ENCODE data around the gene C22orf15. TPM values are rescaled to one million over a fixed set of nuclear protein-coding genes. Genes with fewer than 3 reads are reported as not detected.

Gene C22orf15
- total RNA-seq, 1 experiment from 2014 or later: 0.81 TPM

GRCh38 chr22:23722160-23722559 is 40.6 kb upstream of the C22orf15 start:
- H3K27me3 Mint-ChIP-seq (ENCODE audit: low read depth): peaks cover 8% of the 10 kb centered on the region
- Histone ChIP-seq H2BK15ac (ENCODE audit: low read depth, low read length) (no peak overlapping the region), H3K79me1 (ENCODE audit: insufficient read depth, low read depth, low read length, poor library complexity, severe bottlenecking) (no peaks in the 10 kb centered on the region), H4K91ac (ENCODE audit: insufficient read length, low read depth, low read length) (no peak overlapping the region), H3K18ac (ENCODE audit: insufficient read length, low read depth, low read length) (no peak overlapping the region), H3K9me3 (ENCODE audit: control insufficient read depth, low read depth, low read length) (no peaks in the 10 kb centered on the region), H4K8ac (replicated peaks; ENCODE audit: insufficient read length, low read depth, low read length) (no peak overlapping the region), H3K27me3 (ENCODE audit: insufficient read depth, low read length) (no peaks in the 10 kb centered on the region), H3K23me2 (ENCODE audit: insufficient read length, low read depth, low read length, poor library complexity, severe bottlenecking) (no peaks in the 10 kb centered on the region), H3K4me2 (ENCODE audit: insufficient read depth, insufficient read length, low read length) (no peak overlapping the region), H3K27ac (ENCODE audit: insufficient read length, low read depth, low read length) (no peak overlapping the region), H3K79me2 (ENCODE audit: insufficient read depth, low read length) (no peaks in the 10 kb centered on the region), H2BK12ac (ENCODE audit: insufficient read length, low read depth, low read length) (no peak overlapping the region), H3K9ac (ENCODE audit: extremely low read depth, insufficient read length, low read length) (no peak overlapping the region), H4K20me1 (ENCODE audit: control insufficient read depth, insufficient read depth, insufficient read length) (no peaks in the 10 kb centered on the region), H2AFZ (ENCODE audit: low read length) (no peak overlapping the region), H3T11ph (ENCODE audit: low read length) (no peak overlapping the region), H2AK5ac (ENCODE audit: insufficient read length, low read length) (no peak overlapping the region), H3K4ac (ENCODE audit: low read depth, low read length) (no peak overlapping the region), H3K4me1 (ENCODE audit: insufficient read depth, low read length) (no peaks in the 10 kb centered on the region), H4K5ac (ENCODE audit: insufficient read length, low read depth, low read length) (no peak overlapping the region), H3K56ac (ENCODE audit: insufficient read length, low read depth, low read length) (no peak overlapping the region), H3K23ac (ENCODE audit: insufficient read length, low read depth, low read length) (no peak overlapping the region), H2BK5ac (ENCODE audit: insufficient read length, low read length) (no peak overlapping the region), H2BK120ac (ENCODE audit: low read depth, low read length, poor library complexity, severe bottlenecking) (no peak overlapping the region), H2BK20ac (ENCODE audit: low read depth, low read length, poor library complexity, severe bottlenecking) (no peak overlapping the region), H3K14ac (ENCODE audit: insufficient read depth, low read length) (no peak overlapping the region)
- DNase-seq: no peak
- WGBS (ENCODE audit: extremely low coverage, insufficient read length, low lambda C conversion rate): no CpG with 5 or more reads among the region's 4 CpGs
- no peak overlapping the region for H3K27ac Mint-ChIP-seq
- H3K9me3 Mint-ChIP-seq: no peaks in the 10 kb centered on the region
- peaks cover 0 to 4% of the 10 kb centered on the region in 2 experiments; a peak in 2 of 4 replicates for H3K4me1 Mint-ChIP-seq
- no peaks in the 10 kb centered on the region for H3K36me3 Mint-ChIP-seq (ENCODE audit: insufficient read depth in 1 of 3, low read depth in 3 of 3)
- no peak overlapping the region for H3K4me3 Mint-ChIP-seq
- TF ChIP-seq, protein P1, sequence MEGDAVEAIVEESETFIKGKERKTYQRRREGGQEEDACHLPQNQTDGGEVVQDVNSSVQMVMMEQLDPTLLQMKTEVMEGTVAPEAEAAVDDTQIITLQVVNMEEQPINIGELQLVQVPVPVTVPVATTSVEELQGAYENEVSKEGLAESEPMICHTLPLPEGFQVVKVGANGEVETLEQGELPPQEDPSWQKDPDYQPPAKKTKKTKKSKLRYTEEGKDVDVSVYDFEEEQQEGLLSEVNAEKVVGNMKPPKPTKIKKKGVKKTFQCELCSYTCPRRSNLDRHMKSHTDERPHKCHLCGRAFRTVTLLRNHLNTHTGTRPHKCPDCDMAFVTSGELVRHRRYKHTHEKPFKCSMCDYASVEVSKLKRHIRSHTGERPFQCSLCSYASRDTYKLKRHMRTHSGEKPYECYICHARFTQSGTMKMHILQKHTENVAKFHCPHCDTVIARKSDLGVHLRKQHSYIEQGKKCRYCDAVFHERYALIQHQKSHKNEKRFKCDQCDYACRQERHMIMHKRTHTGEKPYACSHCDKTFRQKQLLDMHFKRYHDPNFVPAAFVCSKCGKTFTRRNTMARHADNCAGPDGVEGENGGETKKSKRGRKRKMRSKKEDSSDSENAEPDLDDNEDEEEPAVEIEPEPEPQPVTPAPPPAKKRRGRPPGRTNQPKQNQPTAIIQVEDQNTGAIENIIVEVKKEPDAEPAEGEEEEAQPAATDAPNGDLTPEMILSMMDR (conservative IDR thresholded peaks at IDR 0.05): no peak
